Measurements from ENCODE around the gene APCDD1.

DNA sequence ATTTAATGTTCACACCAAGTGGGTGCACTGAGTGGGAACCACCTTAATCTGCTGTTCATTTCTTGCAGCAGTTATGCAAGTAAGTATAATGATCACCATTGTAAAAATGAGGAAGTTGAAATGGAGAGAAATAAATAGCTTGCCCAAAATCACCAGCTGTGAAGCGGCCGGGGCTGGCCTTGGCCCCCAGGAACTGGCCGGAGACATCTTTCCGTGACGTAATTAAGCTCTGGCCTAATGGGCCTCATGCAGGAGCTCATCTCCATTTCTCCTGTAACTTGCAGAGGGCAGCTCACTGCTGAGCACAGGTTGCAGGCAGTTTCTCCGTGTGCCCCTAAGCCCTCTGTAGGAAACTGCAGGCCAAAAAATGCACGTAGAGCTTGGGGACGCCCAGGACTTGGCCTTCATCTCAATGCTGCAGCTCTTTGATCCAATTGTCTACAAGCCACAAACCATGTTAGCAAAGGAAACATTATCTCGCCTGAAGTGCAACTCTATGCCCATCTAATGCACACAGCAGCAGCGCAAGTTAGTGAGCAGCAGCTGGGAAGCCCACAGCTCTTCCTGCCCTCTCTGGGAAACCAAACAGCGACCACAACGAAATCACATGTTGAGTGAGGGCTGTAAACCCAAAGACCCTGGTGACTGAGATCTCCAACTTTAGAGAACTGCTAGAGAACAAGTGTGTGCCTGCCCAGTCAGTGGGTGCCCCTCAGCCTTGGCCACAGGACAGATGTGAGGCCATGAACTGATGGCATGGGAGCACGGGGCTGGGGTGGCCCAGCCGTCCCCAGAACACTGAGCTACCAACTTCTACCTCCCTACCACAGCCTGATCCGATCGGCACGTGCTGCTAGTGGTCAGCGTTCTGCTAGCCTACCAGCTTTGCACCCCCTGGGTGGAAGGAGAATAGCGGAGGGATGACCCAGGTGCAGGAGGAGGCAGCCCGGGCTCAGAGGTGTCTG lies 28.8 kb downstream of the APCDD1 start:
- TF ChIP-seq, protein P1, sequence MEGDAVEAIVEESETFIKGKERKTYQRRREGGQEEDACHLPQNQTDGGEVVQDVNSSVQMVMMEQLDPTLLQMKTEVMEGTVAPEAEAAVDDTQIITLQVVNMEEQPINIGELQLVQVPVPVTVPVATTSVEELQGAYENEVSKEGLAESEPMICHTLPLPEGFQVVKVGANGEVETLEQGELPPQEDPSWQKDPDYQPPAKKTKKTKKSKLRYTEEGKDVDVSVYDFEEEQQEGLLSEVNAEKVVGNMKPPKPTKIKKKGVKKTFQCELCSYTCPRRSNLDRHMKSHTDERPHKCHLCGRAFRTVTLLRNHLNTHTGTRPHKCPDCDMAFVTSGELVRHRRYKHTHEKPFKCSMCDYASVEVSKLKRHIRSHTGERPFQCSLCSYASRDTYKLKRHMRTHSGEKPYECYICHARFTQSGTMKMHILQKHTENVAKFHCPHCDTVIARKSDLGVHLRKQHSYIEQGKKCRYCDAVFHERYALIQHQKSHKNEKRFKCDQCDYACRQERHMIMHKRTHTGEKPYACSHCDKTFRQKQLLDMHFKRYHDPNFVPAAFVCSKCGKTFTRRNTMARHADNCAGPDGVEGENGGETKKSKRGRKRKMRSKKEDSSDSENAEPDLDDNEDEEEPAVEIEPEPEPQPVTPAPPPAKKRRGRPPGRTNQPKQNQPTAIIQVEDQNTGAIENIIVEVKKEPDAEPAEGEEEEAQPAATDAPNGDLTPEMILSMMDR (IDR thresholded peaks at IDR 0.05; ENCODE audit: insufficient read depth, low read depth, low read length), result no peak
- TF ChIP-seq EZH2 (IDR thresholded peaks at IDR 0.05; ENCODE audit: insufficient read depth, low read length), result no peak

Data from astrocyte (in vitro differentiated cells and primary cell).